ENCODE results near the gene SP1. TPM values are rescaled to one million over a fixed set of nuclear protein-coding genes. Genes with fewer than 3 reads are reported as not detected.

SP1 gene
- total and polyA plus RNA-seq, 9 of the 15 experiments (the other 6 are each of a cell fraction or from before 2014, with no cell fraction given) = 8.0 to 65.5 (median 41.6) TPM

- no peak for TF ChIP-seq FOXO4 (CRISPR knock-in tag; IDR thresholded peaks at IDR 0.05)
- no peak for TF ChIP-seq ETS2 (tag; IDR thresholded peaks at IDR 0.05; ENCODE audit: borderline replicate concordance, poor library complexity, severe bottlenecking)
- TF ChIP-seq NFRKB (IDR thresholded peaks at IDR 0.05; ENCODE audit: low read depth) = 0 out of 2 replicates have a peak, but pooled peaks have one; percentile 40
- no peak for TF ChIP-seq CHD7 (IDR thresholded peaks at IDR 0.05; ENCODE audit: low read depth, low read length)
- no peak for TF ChIP-seq DLX4 (CRISPR knock-in tag; IDR thresholded peaks at IDR 0.05)
- no peak for TF ChIP-seq NRF1 (conservative IDR thresholded peaks at IDR 0.05 in 1 of 2, IDR thresholded peaks at IDR 0.05 in 1 of 2)
- no peak for TF ChIP-seq NUFIP1 (IDR thresholded peaks at IDR 0.05; ENCODE audit: partially characterized antibody)
- peak; percentile 51 for TF ChIP-seq SMC3 (conservative IDR thresholded peaks at IDR 0.05; ENCODE audit: insufficient read depth, low read depth, low read length)
- TF ChIP-seq MYC (IDR thresholded peaks at IDR 0.05; ENCODE audit: low read depth, low read length) = peak; percentile 32; the same call in 1 of the 2 replicates
- TF ChIP-seq MYC (CRISPR knock-in tag; IDR thresholded peaks at IDR 0.05; ENCODE audit: borderline replicate concordance, low read depth) = no peak
- no peak for TF ChIP-seq SRF (CRISPR knock-in tag; IDR thresholded peaks at IDR 0.05)
- peak; percentile 73 to 83 for TF ChIP-seq RAD21 (CRISPR knock-in tag; conservative IDR thresholded peaks at IDR 0.05 in 1 of 2, IDR thresholded peaks at IDR 0.05 in 1 of 2)
Measured at GRCh38 chr12:53381731-53382630, 2.0 kb downstream of the SP1 start (continued).
